Measurements from ENCODE around the gene HAUS3. TPM values are rescaled to one million over a fixed set of nuclear protein-coding genes. Genes with fewer than 3 reads are reported as not detected.

The HAUS3 gene
- total and polyA plus RNA-seq, 2 of the 13 experiments (the other 11 are each of a cell fraction or from before 2014, with no cell fraction given), result 3.9 to 12.6 TPM

GRCh38 chr4:2258091-2259035 is 16.4 kb upstream of the HAUS3 start:
- H3K9ac ChIP-seq (ENCODE audit: insufficient read depth, low read depth, low read length), result no peak overlapping the region
- peaks cover 9% of the 10 kb centered on the region for H3K79me2 ChIP-seq (ENCODE audit: insufficient read depth, low read length)
- H3K4me3 ChIP-seq (replicated peaks in 1 of 3; ENCODE audit: insufficient read depth in 1 of 3, low read depth in 2 of 3, low read length in 3 of 3), result no peak overlapping the region
- FAIRE-seq, result no peak
- POLR2A ChIA-PET, result interaction anchor here (1.4 kb wide), 1 partner anchor 16 kb away, joined by 5 read pairs; the partner anchor contains the start of genes HAUS3 and POLN
- CTCF ChIA-PET (ENCODE audit: low intra/inter-chr PET ratio, low total read pairs), result no interaction called here
- H3K36me3 ChIP-seq (replicated peaks in 1 of 2; ENCODE audit: control insufficient read depth in 1 of 2, insufficient read depth in 2 of 2, low read length in 2 of 2), result peaks cover 8 to 16% of the 10 kb centered on the region in 2 experiments; a peak in 4 of 5 replicates
- intact Hi-C loops (cut with micrococcal nuclease; ENCODE audit: unreplicated experiment) (no loop called here), in situ Hi-C loops (cut with HindIII; ENCODE audit: extremely low pct_ligation_motif_present, low pct_unique_long_range_greater_than_20kb) (no loop called here)
- no peaks in the 10 kb centered on the region for H3K9me3 ChIP-seq (ENCODE audit: low read length)
- H2AFZ ChIP-seq (ENCODE audit: low read length), result no peak overlapping the region
- no TSS peak for BruUV-seq (replicated peaks)
- H3K27me3 ChIP-seq (ENCODE audit: control insufficient read depth in 1 of 2, insufficient read depth in 2 of 2, low read length in 2 of 2), result no peaks in the 10 kb centered on the region
- no peaks in the 10 kb centered on the region for H4K20me1 ChIP-seq (ENCODE audit: insufficient read depth, low read length)
- no peak overlapping the region for H3K27ac ChIP-seq (ENCODE audit: extremely low read length, insufficient read depth, low read length)
- H3K4me1 ChIP-seq (ENCODE audit: insufficient read depth, low read length), result peaks cover 25% of the 10 kb centered on the region
- DNase-seq (ENCODE audit: low spot score), result no peak
- WGBS (ENCODE audit: low lambda C conversion rate), result 81% methylated on average over 3 of the region's 18 CpGs
- H3K4me2 ChIP-seq (ENCODE audit: low read depth, low read length), result no peak overlapping the region
- ATAC-seq, result no peak
- TF ChIP-seq ZNF234 (CRISPR knock-in tag; conservative IDR thresholded peaks at IDR 0.05) (no peak), DZIP1 (CRISPR knock-in tag; IDR thresholded peaks at IDR 0.05) (no peak), ZNF549 (CRISPR knock-in tag; IDR thresholded peaks at IDR 0.05) (no peak), ARID2 (CRISPR knock-in tag; IDR thresholded peaks at IDR 0.05; ENCODE audit: borderline replicate concordance) (no peak), ZBTB43 (CRISPR knock-in tag; conservative IDR thresholded peaks at IDR 0.05) (no peak), RBFOX2 (IDR thresholded peaks at IDR 0.05; ENCODE audit: low read depth, low read length) (peak; percentile 9; the same call in 1 of the 2 replicates), HHEX (CRISPR knock-in tag; IDR thresholded peaks at IDR 0.05) (no peak), AKAP8 (CRISPR knock-in tag; IDR thresholded peaks at IDR 0.05) (peak; percentile 46; the same call in 1 of the 2 replicates), AGO2 (optimal IDR thresholded peaks at IDR 0.05; ENCODE audit: low read depth, low read length) (peak; percentile 53), ZBTB42 (CRISPR knock-in tag; IDR thresholded peaks at IDR 0.05) (no peak), ZHX1 (CRISPR knock-in tag; IDR thresholded peaks at IDR 0.05; ENCODE audit: low read depth) (no peak), ZNF709 (CRISPR knock-in tag; IDR thresholded peaks at IDR 0.05) (no peak), SIX4 (CRISPR knock-in tag; IDR thresholded peaks at IDR 0.05) (no peak), REL (CRISPR knock-in tag; conservative IDR thresholded peaks at IDR 0.05) (no peak), ZBTB39 (CRISPR knock-in tag; IDR thresholded peaks at IDR 0.05) (no peak)

All from HepG2 (cell line).